OCI-LY3 (cell line): Measurements from ENCODE around the gene ZBTB48.
A peak's percentile ranks its signal among the peaks of the same experiment; 100 is the strongest.

Source experiments
- H2AFZ ChIP-seq: fragments of 200-600, 300-600 bp; shearing (Covaris generic); 2 replicates; pipeline ENCODE4 v1.6.0; 2014; ENCODE audit warnings: antibody characterized with exemption, low read depth, low read length
- H3K27ac ChIP-seq: fragments of 200-600, 300-600 bp; sonication (generic); 2 replicates; pipeline ENCODE4 v1.5.1; 2014; ENCODE audit warnings: mild to moderate bottlenecking, low read length, moderate library complexity, mixed read lengths
- H3K27me3 ChIP-seq: fragments of 200-600, 300-600 bp; sonication (generic); 2 replicates; pipeline ENCODE4 v1.6.1; 2014; ENCODE audit warnings: low read depth, low read length, mixed read lengths
- H3K36me3 ChIP-seq: fragments of 200-600, 300-600 bp; sonication (generic); replicated peaks from 2 replicates; pipeline ENCODE3; 2014; ENCODE audit warnings: low read depth, low read length, mixed read lengths
- H3K4me1 ChIP-seq: fragments of 300-600, 200-600 bp; sonication (generic); 2 replicates; pipeline ENCODE4 v1.6.1; 2014; ENCODE audit warnings: low read length, mixed read lengths
- H3K4me2 ChIP-seq: fragments of 200-600, 300-600 bp; sonication (generic); 2 replicates; pipeline ENCODE4 v1.6.1; 2014; ENCODE audit warnings: low read length, mixed read lengths
- H3K4me3 ChIP-seq: fragments of 300-600, 200-600 bp; sonication (generic); 2 replicates; pipeline ENCODE4 v1.5.1; 2014; ENCODE audit warnings: antibody characterized with exemption, mild to moderate bottlenecking, low read length, moderate library complexity
- H3K79me2 ChIP-seq: fragments of 300-600, 200-600 bp; shearing (Covaris generic); 2 replicates; pipeline ENCODE4 v1.6.1; 2014; ENCODE audit warnings: mild to moderate bottlenecking, low read length, mixed read lengths
- H3K9ac ChIP-seq: fragments of 300-600, 200-600 bp; shearing (Covaris generic); 2 replicates; pipeline ENCODE4 v1.6.0; 2014; ENCODE audit warnings: mild to moderate bottlenecking, low read length, moderate library complexity
- H3K9me3 ChIP-seq: fragments of 200-600, 300-600 bp; shearing (Covaris generic); 2 replicates; pipeline ENCODE4 v1.6.1; 2014; ENCODE audit warnings: low read length, mixed read lengths; ENCODE audit not compliant: insufficient read depth
- H4K20me1 ChIP-seq: fragments of 200-600, 300-600 bp; sonication (generic); 2 replicates; pipeline ENCODE4 v1.6.1; 2016; ENCODE audit warnings: low read length, mixed read lengths; ENCODE audit not compliant: insufficient read depth
- CTCF ChIP-seq: fragments of 200-600, 300-600 bp; sonication (generic); IDR thresholded peaks from 2 replicates; pipeline ENCODE4 v1.5.1; 2014; ENCODE audit warnings: antibody characterized with exemption, low read length, low read depth
- EZH2phosphoT487 ChIP-seq: fragments of 200-600 bp; shearing (Covaris generic); IDR thresholded peaks from 2 replicates; pipeline ENCODE4 v1.6.1; 2018; ENCODE audit warnings: antibody characterized with exemption, mixed run types, low read depth

ZBTB48 gene

GRCh38 chr1:6600410-6601048 lies 20.7 kb downstream of the ZBTB48 start:
- H2AFZ ChIP-seq, result no peak overlapping the region
- no peak for TF ChIP-seq EZH2phosphoT487
- no peak for TF ChIP-seq CTCF
- peak overlapping the region; percentile 61 for H3K27ac ChIP-seq
- H3K27me3 ChIP-seq, result no peaks in the 10 kb centered on the region
- H3K4me2 ChIP-seq, result peak overlapping the region; percentile 99
- peaks cover 17% of the 10 kb centered on the region for H3K36me3 ChIP-seq
- peaks cover 30% of the 10 kb centered on the region for H4K20me1 ChIP-seq
- peak overlapping the region; percentile 90 for H3K4me3 ChIP-seq
- no peaks in the 10 kb centered on the region for H3K9me3 ChIP-seq
- peak overlapping the region; percentile 73 for H3K9ac ChIP-seq
- peaks cover 25% of the 10 kb centered on the region for H3K4me1 ChIP-seq
- peaks cover 64% of the 10 kb centered on the region for H3K79me2 ChIP-seq

DNA sequence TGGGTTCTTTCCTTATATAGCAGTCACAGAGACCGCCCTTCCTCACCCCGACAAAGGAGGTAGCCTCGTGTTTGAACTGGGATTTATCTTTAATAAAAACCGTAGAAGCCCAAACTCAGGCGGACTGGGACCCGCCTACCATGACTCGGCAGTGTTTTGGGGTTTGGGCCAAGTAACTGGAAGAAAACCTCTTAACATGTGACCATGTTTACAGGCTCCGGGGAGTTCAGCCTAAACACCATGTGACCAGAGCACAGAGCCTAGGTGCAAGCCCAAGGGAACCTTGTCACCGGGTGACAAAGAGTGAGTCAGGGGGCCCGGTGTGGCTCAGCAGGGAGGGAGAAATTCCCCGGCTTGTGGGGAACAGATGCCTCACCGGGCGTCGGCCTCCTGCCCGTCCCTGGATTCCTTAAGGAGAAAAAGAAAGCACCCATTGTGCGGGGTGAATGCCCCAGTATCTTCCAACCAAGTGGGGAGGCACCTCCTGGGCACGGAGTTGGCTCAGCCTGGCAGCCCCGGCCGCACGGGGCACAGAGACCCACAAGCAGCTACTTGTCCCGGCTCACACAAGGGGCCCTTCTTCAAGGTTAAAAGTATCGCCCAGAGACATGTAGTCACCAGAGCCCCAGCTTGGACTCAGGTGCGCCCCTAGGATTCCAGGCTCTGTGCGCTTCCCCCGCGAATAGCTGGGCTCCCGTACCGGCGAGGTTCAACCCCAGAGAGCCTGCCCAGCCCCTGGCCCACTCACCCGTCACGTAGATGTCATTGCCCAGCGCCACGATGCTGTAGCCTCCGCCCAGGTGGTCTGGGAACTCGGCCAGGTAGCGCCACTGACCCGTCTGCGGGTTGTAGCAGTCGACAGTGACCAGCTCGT lies 21.5 kb downstream of the ZBTB48 start:
- H3K4me3 ChIP-seq, result peak overlapping the region; percentile 90
- peaks cover 25% of the 10 kb centered on the region for H3K4me1 ChIP-seq
- H3K27me3 ChIP-seq, result no peaks in the 10 kb centered on the region
- TF ChIP-seq CTCF, result no peak
- no peak for TF ChIP-seq EZH2phosphoT487
- peak overlapping the region; percentile 73 for H3K9ac ChIP-seq
- peak overlapping the region; percentile 61 for H3K27ac ChIP-seq
- H3K36me3 ChIP-seq, result peaks cover 17% of the 10 kb centered on the region
- H3K4me2 ChIP-seq, result peak overlapping the region; percentile 99
- H3K9me3 ChIP-seq, result no peaks in the 10 kb centered on the region
- peaks cover 59% of the 10 kb centered on the region for H3K79me2 ChIP-seq
- H2AFZ ChIP-seq, result no peak overlapping the region
- H4K20me1 ChIP-seq, result peaks cover 30% of the 10 kb centered on the region

GRCh38 chr1:6601923-6602668 lies 22.3 kb downstream of the ZBTB48 start:
- Histone ChIP-seq H3K4me1 (peaks cover 25% of the 10 kb centered on the region), H3K4me2 (peak overlapping the region; percentile 99), H3K9me3 (no peaks in the 10 kb centered on the region), H3K79me2 (peaks cover 51% of the 10 kb centered on the region), H3K9ac (peak overlapping the region; percentile 73), H4K20me1 (peaks cover 24% of the 10 kb centered on the region), H3K4me3 (peak overlapping the region; percentile 90), H2AFZ (peak overlapping the region; percentile 25; the same call in 1 of the 2 replicates), H3K36me3 (peaks cover 15% of the 10 kb centered on the region), H3K27ac (peak overlapping the region; percentile 61), H3K27me3 (no peaks in the 10 kb centered on the region)
- TF ChIP-seq EZH2phosphoT487, result no peak
- no peak for TF ChIP-seq CTCF
